ENCODE results near the gene ATP6V1B1.
A peak's percentile ranks its signal among the peaks of the same experiment; 100 is the strongest.

ATP6V1B1 gene

DNA sequence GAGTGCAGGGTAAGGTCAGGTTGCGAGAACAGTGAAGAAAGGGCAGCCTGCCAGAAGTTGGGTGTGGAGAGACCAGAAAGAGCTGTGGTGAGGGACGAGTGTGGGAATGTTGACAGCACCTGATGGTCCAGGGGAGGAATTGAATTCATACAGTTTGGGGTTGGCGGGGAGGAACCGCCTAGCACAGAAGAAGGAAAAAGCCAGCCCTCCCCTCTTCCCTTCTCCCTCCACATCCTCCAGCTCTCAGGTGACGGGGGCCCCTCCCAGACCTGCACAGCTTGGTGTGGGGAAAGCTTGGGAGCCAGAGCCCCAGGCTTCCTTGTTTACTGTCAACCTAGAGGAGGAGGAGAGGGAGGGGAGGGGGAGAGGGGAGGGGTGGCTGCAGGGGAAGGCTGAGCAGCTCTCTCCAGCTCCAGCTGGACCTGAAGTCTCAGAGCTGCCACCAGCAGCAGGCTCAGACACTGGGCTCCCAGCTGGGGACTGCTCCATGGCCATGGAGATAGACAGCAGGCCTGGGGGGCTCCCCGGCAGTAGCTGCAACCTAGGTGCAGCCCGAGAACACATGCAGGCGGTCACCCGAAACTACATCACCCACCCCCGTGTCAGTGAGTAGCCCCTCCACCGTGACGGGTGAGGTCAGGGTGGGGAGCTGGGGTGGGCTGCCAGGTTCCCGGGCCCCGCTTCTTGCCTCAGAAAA lies at the start of gene ATP6V1B1:
ATP6V1B1 (plus strand) TSS at position 433 of the 697 bp plus-strand sequence; CDS start at position 488, 55 bp downstream.
- no peak for DNase-seq (ENCODE audit: low read depth)

DNA sequence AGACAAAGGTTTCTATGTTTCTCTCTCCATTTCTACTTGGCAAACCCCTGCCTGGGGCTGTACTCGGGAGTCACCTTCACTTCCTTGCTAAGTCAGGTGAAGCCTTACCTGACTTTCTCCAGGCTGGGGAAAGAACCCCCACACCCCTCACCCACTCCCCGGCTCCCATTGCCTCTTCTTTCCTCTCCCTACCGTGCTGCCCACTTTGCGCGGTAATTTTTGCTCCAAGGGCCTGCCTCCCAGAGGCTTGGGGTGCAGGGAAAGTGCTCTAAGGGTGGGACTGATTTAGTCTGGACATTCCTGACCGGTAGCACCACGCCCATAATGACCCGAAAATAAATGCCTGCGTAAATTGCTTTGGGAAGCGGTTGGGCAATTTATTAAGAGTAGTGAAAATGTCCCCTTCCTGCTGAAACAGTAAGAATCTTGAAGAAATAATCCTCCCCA lies 49.1 kb upstream of the ATP6V1B1 start:
- no peak for DNase-seq (ENCODE audit: low read depth)

DNA sequence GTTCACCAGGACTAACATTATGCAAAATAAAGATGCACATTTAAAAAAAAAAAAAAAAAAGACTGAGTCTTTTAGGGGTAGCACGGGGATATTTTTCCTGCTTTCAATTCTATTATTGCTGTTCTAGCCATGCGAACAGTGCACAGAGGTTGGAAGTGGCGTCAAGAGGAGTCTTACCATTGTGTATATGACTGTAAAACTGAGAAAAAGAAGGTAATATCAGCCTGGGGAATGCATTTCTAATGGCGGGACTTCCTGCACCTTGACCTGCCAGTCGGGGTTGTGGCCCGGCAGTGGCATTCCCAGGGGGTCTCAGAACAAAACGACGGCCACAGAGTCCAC lies 48.5 kb upstream of the ATP6V1B1 start:
- DNase-seq (ENCODE audit: low read depth) = no peak

DNA sequence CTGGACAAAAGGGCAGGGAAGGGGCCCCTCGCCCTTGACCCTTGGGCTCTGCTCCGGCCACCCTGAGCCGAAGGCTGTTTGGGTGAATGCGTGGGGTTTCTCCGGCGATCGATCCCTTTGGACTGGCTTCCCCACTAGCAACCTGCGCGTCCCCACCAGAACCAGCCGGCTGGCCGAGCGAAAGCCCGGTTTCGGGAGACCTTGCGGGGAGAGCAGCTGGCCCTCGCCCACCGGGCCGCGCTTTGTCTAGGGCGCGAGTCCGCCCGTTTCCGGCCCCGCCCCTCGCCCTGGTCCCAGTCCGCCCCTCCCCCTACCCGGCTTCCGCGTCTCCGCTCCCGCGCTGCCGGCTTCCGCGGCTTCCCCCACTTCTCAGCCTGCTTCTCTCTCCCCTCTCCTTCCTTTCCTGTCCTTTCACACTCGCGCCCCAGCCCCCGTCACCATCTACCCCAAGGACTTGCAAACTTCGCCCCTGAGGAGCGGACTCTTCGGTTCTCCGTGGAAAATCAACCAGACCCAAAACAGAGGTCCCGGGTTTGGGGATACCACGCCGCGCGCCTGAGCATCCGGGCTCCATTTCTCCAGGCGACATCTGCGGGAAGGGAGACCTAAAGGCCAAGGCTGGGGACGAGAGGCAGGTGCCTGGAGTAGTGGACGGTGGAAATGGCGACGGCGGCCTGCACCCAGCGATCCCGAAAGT lies 48.0 kb upstream of the ATP6V1B1 start:
- DNase-seq (ENCODE audit: low read depth) = peak; percentile 23

DNA sequence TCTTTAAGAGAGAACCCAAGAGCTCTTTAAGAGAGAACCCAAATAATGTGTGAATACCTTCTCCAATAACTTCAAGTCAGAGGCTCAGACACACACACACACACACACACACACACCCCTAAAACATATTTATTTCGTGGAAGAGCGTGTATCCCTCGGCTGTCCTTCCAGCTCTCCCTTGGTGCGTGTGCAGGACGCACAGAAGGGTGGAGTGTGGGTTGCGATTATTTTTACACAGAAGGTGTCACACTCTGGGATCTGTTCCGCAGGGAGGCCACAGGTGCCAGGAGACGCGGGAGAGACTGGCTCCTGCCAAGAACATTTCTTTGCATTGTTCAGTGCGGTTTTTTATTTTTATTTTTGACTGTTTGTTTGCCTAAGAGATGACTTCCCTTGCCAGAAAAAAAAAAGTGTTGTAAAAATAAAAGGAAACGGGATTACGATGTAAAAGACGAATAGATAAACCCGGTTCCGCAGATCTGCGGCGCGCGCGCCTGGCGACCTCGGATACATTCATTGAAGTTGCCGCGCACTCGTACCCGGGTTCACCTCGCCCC lies 47.3 kb upstream of the ATP6V1B1 start:
- no peak for DNase-seq (ENCODE audit: low read depth)

DNA sequence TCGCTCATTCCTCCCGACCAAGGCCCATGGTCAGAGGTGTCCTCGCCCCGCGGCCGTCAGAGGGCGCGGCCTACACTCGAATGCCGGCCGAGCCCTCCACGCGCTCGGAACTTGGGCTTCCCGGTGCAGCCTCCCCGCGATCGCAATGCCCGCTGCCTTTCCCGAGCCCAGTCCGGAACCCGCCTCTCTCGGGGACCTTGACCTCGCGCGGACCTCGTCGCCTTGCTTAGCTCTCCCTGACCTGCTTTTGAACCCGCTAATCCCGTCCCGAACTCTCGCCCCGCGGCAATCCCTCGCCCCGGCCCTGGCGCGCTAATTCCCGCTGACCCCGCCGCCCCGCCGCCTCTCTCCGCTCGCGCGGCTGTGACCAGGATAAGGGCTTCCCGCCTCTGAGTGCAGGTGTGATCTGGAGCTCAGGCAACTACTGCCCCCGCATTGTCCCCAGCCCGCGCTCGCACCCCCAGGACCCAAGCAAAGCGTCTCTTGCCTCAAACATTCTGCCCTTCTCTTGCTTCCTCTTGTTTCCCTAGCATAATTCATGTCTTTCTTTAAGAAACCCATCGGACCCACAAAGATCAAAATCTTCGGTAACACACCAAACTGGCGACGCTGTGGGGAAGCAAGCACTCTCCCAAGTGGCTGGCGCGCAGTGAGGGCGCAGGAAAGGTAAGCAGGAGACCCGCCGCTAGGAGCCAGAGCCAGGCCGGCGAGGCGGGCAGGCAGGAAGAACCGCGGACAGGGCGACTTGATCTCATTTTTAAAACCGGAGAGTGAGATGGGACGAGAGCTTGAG lies 46.6 kb upstream of the ATP6V1B1 start:
- DNase-seq (ENCODE audit: low read depth) = no peak

DNA sequence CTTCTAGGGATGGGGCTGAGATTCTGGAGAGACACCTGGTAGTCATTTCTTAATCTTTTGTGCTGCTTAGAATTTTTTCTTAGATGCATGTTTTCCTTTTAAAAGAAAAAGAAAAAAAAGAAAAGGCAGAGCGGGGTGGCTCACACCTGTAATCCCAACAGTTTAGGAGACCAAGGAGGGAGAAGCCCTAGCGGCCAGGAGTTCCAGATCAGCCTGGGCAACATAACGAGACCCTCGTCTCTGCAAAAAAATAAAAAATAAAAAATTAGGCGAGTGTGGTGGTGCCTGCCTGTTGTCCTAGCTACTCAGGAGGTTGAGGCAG lies 46.0 kb upstream of the ATP6V1B1 start:
- DNase-seq (ENCODE audit: low read depth) = no peak

DNA sequence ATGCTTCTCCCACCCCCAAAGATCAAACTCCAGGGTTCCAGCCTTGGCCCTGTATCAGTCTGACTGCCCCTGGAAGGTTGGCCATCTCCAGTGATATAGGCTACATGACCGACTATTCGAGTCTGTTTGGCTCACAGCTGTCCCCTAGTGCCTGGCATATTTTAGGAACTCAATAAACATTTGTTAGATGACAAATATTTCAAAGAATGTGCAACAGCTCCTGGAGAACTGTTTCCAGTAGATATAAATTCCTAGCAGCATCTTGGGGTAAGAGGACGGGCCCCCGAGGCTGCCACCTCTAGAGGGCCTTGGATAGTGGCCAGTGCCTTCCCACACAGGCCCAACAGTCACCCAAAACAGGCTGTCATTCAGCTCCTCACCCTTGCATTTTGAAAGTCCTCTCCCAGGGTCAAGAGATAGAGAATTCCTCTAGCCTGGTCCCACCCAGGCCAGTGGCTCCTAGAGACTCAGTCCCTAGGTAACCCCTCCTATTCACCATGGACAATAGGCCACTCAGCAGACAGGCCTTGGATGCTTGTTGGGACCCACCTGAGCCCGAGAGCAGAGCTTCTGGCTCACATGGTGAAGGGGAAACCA lies 45.1 kb upstream of the ATP6V1B1 start:
- DNase-seq (ENCODE audit: low read depth) = no peak

DNA sequence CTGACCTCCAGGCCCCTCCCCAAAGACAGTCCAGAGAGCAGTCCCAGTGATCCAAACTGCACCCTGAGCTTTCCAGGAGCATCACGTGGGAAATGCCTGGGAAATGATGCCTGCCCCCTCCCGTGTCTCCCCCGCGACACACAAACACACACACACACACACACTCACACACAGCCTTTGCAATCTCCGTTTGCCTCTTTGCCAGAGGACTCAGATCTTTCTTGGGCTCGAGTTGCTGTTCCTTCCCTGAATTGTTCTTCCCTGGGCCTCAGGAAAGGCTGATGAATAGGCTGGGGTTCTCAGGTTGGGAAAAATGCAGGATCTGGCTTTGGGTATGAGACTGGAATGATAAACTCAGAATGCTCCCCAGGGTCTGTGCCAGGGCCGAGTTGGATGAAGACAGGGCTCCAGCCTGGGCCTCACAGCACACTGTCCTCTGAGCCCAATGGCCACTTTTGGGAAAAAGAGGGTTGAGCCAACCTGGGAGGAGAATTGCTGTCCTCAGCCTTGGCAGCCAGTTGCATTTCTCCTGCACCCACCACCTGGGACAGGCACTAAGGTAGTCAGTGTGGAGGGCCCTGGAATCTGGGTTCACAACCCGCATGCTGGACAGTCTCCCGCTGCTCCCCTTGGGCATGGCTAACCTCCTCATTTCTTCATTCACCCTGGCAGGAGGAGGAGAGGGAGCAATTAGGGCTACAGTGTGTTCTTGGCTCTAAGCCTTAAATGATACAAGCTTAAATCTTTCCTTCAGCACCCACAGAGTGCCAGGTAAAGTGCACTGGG lies 43.9 kb upstream of the ATP6V1B1 start:
- no peak for DNase-seq (ENCODE audit: low read depth)

DNA sequence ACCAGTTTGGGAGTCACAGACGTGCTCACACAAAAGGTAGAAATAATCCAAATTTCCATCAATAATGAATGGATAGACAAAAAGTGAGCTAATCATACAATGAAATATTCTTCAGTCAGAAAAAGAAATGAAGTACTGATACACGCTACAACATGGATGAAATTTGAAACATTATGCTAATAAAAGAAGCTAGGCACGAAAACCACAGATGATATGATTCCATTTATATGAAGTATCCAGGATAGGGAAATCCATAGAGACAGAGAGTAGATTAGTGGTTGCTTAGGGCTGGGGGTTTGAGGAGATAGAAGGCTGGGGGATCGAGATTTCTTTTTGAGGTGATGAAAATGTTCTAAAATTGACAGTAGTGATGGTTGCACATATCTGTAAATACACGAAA lies 43.0 kb upstream of the ATP6V1B1 start:
- DNase-seq (ENCODE audit: low read depth) = no peak

DNA sequence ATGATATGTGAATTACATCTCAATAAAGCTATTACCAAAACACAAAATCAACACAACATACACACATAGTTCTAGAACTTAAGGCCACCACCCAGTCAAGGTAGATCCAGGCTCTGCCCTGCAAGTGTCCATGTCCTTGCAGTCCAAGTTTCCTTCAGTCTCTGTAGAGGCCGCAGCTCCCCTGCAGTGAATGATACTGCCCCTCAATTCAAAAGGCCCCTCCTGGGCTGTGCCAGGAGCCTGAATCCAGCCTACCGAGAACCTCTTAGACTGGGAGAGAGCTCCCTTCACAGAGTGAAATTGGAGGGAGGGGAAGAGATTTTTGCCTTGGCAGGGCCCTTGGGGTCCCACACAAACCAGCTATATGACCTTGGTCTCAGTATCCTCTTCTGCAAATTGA lies 42.5 kb upstream of the ATP6V1B1 start:
- no peak for DNase-seq (ENCODE audit: low read depth)

DNA sequence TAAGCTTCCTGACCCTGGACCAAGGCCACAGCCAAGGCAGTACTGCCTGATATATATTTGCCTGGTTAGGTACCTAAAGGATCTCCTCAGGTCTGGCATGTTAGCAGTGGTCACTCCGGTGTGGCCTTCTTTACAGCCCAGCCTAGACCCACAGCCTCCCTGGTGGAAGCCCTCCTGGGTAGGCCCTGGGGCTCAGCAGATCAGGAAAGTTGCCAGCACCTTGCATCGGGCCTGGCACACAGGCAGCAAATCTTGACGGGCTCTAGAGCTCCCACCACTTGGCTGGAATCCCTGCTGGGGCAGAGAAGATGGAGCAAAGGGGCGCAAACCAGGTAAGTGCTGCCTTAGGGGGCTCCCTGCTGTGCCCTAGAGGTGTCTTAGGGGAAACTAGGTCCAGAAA lies 40.9 kb upstream of the ATP6V1B1 start:
- no peak for DNase-seq (ENCODE audit: low read depth)

DNA sequence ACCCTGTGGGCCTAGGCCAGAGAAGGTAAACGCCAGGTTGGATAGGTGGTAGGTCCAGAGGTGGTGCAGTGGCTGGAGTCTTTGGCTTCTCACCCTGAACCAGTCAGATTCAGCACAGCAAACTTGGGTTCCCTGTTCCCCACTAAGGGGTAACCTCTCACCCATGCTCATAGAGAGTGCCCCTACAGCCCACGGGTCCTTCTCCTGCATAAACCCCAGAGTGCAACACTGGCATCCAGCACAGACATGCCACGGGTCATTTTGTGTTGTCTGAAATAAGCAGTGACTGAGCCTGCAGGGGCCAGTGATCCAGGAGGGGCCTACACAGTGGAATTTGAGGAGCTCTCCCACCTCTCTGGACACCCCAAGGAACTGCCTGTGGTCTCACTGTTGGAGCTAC lies 40.5 kb upstream of the ATP6V1B1 start:
- DNase-seq (ENCODE audit: low read depth) = no peak

DNA sequence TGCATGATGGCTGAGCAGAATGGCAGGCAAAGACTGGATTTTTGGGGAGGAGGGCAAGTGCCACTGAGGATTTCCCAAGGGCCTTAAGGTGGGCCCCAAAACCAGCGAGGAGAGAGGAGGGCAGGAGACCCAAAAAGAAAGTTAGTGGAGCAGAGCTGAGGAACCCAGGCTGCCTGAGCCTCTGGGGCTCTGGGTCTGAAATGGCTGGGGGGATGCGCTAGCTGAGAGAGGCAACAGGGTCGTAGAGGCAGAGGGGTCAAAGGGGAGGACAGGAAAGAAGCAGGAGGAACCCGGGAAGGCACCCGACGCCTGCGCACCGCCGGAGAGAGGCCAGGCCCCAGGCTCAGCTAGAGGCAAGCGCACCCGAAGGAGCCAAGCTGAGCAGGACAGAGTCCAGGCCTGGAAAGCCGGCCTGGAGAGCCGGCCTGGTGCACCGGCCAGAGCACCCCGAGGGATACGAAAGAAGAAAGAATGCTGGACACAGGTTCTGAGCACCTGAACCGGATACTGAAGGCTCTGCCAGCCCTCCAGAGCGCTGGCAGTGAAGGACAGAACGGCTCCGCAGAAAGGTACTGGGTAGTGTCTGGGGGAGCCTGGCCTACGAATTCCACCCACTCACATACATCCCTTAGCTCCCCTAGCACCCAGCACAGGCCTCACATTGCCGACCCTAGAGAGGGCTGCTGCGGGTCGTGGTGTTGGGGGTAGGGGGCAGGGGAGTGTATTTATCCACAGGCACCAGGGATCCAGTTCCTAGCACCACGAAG lies 39.5 kb upstream of the ATP6V1B1 start:
- DNase-seq (ENCODE audit: low read depth) = no peak

DNA sequence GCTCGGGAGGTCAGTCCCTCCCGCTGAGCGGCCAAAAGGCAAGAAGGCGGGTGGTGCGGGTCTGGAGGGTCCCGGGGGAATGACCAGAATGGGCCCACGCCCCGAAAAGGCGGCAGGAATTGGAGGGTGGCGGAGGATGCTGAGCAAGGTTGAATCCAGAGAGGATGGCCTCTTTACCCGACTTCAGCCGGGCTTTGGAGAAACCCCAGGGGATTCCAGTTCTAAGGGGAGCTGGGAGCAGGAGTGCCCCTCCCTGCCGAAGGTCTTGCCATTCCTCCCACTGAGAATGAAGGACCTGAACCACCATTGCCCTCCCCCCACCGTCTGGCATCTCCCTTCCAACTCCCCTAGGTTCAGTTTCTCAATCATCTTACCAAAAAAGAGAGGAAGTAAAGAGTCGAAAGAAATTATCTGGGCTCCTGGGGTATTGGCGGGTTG lies 38.9 kb upstream of the ATP6V1B1 start:
- no peak for DNase-seq (ENCODE audit: low read depth)

DNA sequence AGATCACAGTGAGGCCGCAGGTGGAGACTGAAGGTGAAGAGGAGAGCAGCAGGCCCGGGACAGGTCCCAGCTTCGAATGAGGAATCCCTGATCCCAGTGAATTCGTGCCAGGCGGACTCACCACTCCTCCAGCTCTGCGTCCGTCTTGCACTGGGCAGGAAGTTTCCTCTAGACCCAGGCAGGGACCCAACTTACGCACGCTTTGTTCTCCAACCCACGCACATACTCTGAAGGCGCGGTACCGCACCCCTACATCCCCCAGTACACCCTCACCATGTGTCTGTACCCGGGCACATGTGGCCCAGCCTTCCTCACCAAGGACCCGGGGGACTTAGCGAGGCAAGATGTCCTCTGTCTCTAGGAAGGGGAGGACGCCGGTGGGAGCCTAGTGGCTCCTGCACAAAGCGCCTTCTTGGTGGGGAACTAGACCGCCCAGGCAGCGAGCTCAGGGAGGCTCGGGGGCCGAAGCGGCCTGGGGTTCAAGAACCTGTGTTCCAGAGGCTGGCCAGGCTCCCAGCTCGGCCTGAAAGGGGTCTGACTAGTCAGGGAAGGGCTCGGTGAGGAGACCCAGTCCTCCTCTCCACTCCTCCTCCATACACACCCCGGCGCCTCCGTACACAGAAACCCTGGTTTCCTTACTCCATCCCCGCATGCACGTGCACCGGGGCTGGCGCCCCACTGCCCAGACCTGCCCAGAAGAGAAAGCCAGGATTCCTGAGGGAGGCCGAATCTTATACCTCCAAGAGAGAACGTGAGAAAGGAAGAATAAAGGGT lies 38.3 kb upstream of the ATP6V1B1 start:
- DNase-seq (ENCODE audit: low read depth) = no peak

DNA sequence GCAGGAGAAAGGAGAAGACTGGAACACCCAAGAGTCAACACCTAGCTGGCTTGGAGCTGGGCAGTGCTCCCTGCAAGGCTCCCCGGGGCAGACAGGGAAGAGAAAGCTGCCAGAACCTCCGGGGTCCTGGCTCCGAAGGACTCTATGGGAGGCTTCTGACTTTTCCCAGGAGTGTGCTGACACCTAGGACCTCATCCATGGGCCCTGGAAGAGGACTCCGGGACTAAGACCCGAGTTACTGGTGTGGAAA lies 37.8 kb upstream of the ATP6V1B1 start:
- no peak for DNase-seq (ENCODE audit: low read depth)

DNA sequence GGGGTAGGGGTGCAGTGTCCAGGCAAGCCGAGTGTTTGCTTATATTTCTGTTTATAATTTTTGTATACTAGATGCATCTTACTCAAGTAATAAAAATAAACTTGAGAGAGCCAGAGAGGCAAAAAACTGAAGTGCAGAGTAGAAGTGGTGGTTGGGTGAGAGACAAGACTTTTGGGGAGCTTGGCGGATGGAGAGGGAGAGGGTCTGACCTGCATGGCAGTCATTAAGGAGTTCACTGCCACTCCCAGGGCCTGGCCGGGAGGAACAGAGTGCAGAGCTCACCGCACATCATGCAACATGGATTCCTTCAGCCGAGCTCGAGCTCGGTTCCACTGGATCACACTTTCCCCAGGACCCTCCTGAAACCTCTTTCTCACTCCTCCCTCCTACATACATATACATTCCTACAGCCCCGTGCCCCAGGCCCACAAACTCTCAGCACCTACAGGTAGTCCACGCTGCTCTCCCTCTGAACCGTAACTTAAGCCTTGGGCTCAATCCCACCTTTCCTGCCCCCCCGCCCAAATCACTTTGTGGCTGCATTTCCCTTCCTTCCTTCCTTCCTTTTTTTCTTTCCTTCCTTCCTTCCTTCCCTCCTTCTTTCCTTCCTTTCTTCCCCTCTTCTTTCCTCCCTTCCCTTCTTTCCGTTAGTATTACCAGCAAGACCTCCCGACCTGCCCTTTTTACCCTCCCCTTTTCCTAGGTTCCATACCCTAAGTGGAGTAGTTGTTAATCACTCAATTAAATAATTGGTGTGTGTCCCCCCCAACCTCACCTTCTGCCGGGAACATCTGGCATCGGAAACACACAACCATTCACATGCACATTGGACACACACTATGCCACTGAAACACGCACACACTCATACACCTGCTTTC lies 37.1 kb upstream of the ATP6V1B1 start:
- no peak for DNase-seq (ENCODE audit: low read depth)

All from stimulated activated CD8-positive, alpha-beta memory T cell treated with anti-CD3 and anti-CD28 coated beads, Interleukin-4, amount 100 ng/mL, for 24 hours (primary cell).